CD4-positive, CD25-positive, alpha-beta regulatory T cell (primary cell): ENCODE measurements around the gene ZNF786. TPM values are rescaled to one million over a fixed set of nuclear protein-coding genes. Genes with fewer than 3 reads are reported as not detected.
A peak's percentile ranks its signal among the peaks of the same experiment; 100 is the strongest.
"Not testable (repeated sequence)": the region's sequence is repeated elsewhere in the genome, so short reads cannot be mapped to it uniquely, and the experiment has no call there.

ENCODE experiments used
- ATAC-seq, 2 donors: fragments of 150-1000 bp; cut with Tn5 transposase; one replicate each; pipeline ENCODE4 v1.10.0; 2021; ENCODE audit warnings: low read depth in 2 of 2, moderate number of reproducible peaks in 2 of 2, moderate library complexity in 1 of 2
- DNase-seq, 3 donors: peaks; one replicate each; pipeline versions ENCODE4 v3.0.0 to v3.0.0-alpha.2; 2012 to 2022; ENCODE audit warnings: mixed read lengths in 1 of 3
- H3K27ac ChIP-seq: one replicate; pipeline ENCODE4 v1.7.0; 2013; ENCODE audit warnings: mild to moderate bottlenecking, low read length; ENCODE audit not compliant: insufficient read depth, poor library complexity, severe bottlenecking
- H3K27me3 ChIP-seq: one replicate; pipeline ENCODE4 v1.7.0; 2013; ENCODE audit warnings: low read length; ENCODE audit not compliant: control insufficient read depth, insufficient read depth
- H3K36me3 ChIP-seq: one replicate; pipeline ENCODE4 v1.7.0; 2013; ENCODE audit warnings: mild to moderate bottlenecking, low read length, moderate library complexity; ENCODE audit not compliant: control insufficient read depth, insufficient read depth
- H3K4me1 ChIP-seq: 2 replicates; pipeline ENCODE4 v1.7.0; 2013; ENCODE audit warnings: mild to moderate bottlenecking, low read length; ENCODE audit not compliant: insufficient read depth, control insufficient read depth, poor library complexity, severe bottlenecking
- H3K4me3 ChIP-seq: one replicate; pipeline ENCODE4 v1.7.0; 2013; ENCODE audit warnings: low read depth, mild to moderate bottlenecking, low read length, moderate library complexity
- H3K9me3 ChIP-seq, 2 experiments: 1 replicate in 1 of 2; 2 replicates in 1 of 2; pipeline ENCODE4 v1.7.0; 2013; ENCODE audit warnings: low read length in 2 of 2, mild to moderate bottlenecking in 1 of 2, moderate library complexity in 1 of 2; ENCODE audit not compliant: control insufficient read depth in 2 of 2
- H3K27ac Mint-ChIP-seq, 3 donors: one replicate each; pipeline ENCODE4 v1.8.0; 2020 to 2022; ENCODE audit warnings: mild to moderate bottlenecking in 3 of 3, mixed read lengths in 3 of 3, moderate library complexity in 2 of 3
- H3K27me3 Mint-ChIP-seq: one replicate; pipeline ENCODE4 v1.8.0; 2022; ENCODE audit warnings: mild to moderate bottlenecking, mixed read lengths
- H3K36me3 Mint-ChIP-seq: one replicate; pipeline ENCODE4 v1.8.0; 2020; ENCODE audit warnings: mixed read lengths
- H3K4me1 Mint-ChIP-seq, 4 donors: one replicate each; pipeline ENCODE4 v1.8.0; 2020 to 2022; ENCODE audit warnings: mixed read lengths in 4 of 4, mild to moderate bottlenecking in 1 of 4
- H3K4me3 Mint-ChIP-seq, 4 donors: one replicate each; pipeline ENCODE4 v1.8.0; 2020 to 2022; ENCODE audit warnings: mild to moderate bottlenecking in 4 of 4, mixed read lengths in 4 of 4, moderate library complexity in 3 of 4
- H3K9me3 Mint-ChIP-seq, 7 donors: one replicate each; pipeline ENCODE4 v1.8.0; 2020 to 2022; ENCODE audit warnings: mixed read lengths in 7 of 7, mild to moderate bottlenecking in 3 of 7, moderate library complexity in 2 of 7
- polyA plus RNA-seq, 4 donors: library from polyadenylated mRNA; unstranded; fragments of 300-500 nt; fragmentation: Illumina TruSeq; gene quantifications; one replicate each; pipeline ENCODE4 v1.2.3, GENCODE V29; 2021
- total RNA-seq: library from RNA; stranded (reverse); gene quantifications from one replicate; pipeline ENCODE4 v1.2.3, GENCODE V29; 2022

Gene ZNF786
- total and polyA plus RNA-seq, 5 donors from 2014 or later: 1.5 to 9.9 (median 6.3) TPM

DNA sequence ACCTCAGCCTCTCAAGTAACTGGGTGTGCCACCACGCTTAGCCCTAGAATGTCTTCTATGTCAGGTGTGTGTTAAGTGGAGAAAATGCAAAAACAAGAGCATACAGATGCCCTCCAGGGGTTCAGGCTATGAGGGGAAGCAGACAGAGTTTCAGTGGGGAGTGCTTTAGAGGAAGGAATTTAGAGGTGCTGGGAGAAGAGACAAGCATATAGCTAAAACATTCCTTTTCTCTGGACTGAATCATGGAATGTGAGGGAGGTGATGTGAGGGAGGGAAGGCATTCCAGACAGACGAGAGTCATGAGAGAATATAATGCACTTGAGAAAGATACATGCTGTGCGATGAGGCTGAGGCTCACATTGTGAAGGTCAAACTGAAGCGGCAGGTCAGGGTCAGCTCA, 6.6 kb upstream of the ZNF786 start:
- no peaks in the 10 kb centered on the region for H3K36me3 Mint-ChIP-seq
- no peaks in the 10 kb centered on the region for H3K4me1 ChIP-seq
- H3K27ac ChIP-seq: no peak overlapping the region
- no peaks in the 10 kb centered on the region for H3K27me3 Mint-ChIP-seq
- H3K27ac Mint-ChIP-seq: peak overlapping the region in 1 of 3 donors; percentile 62
- no peaks in the 10 kb centered on the region for H3K27me3 ChIP-seq
- H3K4me3 ChIP-seq: no peak overlapping the region
- no peak for DNase-seq
- no peaks in the 10 kb centered on the region for H3K9me3 ChIP-seq
- H3K4me1 Mint-ChIP-seq: no peaks in the 10 kb centered on the region
- no peak for ATAC-seq
- H3K36me3 ChIP-seq: no peaks in the 10 kb centered on the region
- peak overlapping the region in 1 of 4 donors; percentile 2 for H3K4me3 Mint-ChIP-seq
- no peaks in the 10 kb centered on the region for H3K9me3 Mint-ChIP-seq

DNA sequence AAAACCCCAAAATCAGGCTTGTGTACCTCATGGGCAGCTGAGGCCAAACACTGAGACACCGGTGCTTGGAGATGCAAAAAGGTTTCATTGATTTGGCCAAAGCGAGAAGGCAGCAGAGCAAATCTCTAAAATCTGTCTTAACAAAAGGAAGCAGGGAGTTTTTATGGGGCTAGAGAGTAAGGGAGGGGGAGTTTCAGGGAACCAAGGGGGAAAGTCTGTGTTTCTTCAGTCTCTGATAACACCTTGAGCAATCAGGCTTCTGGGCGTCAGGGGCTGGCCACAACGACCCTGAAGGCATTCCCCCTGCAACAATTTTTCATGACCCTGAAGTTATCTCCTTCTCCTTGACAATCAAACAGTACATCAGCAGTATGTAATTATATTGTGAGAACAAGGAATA, 2.7 kb upstream of the ZNF786 start:
- H3K4me3 ChIP-seq: no peak overlapping the region
- Mint-ChIP-seq H3K9me3 (no peaks in the 10 kb centered on the region), H3K36me3 (no peaks in the 10 kb centered on the region), H3K4me1 (peaks cover 0 to 25% (median 14%) of the 10 kb centered on the region in 4 donors), H3K4me3 (peak overlapping the region in 1 of 4 donors; percentile 89), H3K27ac (no peak overlapping the region), H3K27me3 (no peaks in the 10 kb centered on the region)
- H3K4me1 ChIP-seq: peaks cover 9% of the 10 kb centered on the region
- DNase-seq (no peak), ATAC-seq (no peak)
- no peaks in the 10 kb centered on the region for H3K36me3 ChIP-seq
- H3K27me3 ChIP-seq: no peaks in the 10 kb centered on the region
- H3K27ac ChIP-seq: no peak overlapping the region
- no peaks in the 10 kb centered on the region for H3K9me3 ChIP-seq

DNA sequence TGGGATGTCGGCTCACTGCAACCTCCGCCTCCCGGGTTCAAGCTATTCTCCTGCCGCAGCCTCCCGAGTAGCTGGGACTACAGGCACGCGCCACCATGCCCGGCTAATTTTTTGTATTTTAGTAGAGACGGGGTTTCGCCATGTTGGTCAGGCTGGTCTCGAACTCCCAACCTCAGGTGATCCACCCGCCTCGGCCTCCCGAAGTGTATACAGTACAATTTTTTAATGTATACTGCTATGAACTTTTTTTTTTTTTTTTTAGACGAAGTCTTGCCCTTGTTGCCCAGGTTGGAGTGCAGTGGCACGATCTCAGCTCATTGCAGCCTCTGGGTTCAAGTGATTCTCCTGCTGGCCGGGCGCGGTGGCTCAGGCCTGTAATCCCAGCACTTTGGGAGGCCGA, 1.7 kb upstream of the ZNF786 start:
- not testable (repeated sequence) for H3K27ac ChIP-seq, H3K9me3 ChIP-seq, H3K36me3 Mint-ChIP-seq, H3K27me3 ChIP-seq, DNase-seq, H3K4me1 ChIP-seq, ATAC-seq, H3K9me3 Mint-ChIP-seq, H3K36me3 ChIP-seq, H3K4me3 ChIP-seq, H3K27me3 Mint-ChIP-seq
- H3K27ac Mint-ChIP-seq: peak overlapping the region in 1 of 3 donors; percentile 90
- peaks cover 3 to 32% (median 19%) of the 10 kb centered on the region in 4 donors for H3K4me1 Mint-ChIP-seq
- H3K4me3 Mint-ChIP-seq: peak overlapping the region; percentile 52 to 89 (median 72)

- Mint-ChIP-seq H3K9me3 (peaks cover 0 to 6% (median 0%) of the 10 kb centered on the region in 7 donors), H3K4me1 (peaks cover 13 to 50% (median 26%) of the 10 kb centered on the region in 4 donors), H3K27ac (no peak overlapping the region), H3K4me3 (peak overlapping the region; percentile 31 to 81 (median 56)), H3K27me3 (no peaks in the 10 kb centered on the region), H3K36me3 (peaks cover 24% of the 10 kb centered on the region)
- DNase-seq: no peak
- Histone ChIP-seq H3K4me1 (peaks cover 9% of the 10 kb centered on the region), H3K27ac (no peak overlapping the region), H3K27me3 (no peaks in the 10 kb centered on the region), H3K36me3 (peaks cover 3% of the 10 kb centered on the region), H3K9me3 (no peaks in the 10 kb centered on the region), H3K4me3 (no peak overlapping the region)
- no peak for ATAC-seq
Measured at GRCh38 chr7:149087376-149087775, 3.1 kb downstream of the ZNF786 start.

DNA sequence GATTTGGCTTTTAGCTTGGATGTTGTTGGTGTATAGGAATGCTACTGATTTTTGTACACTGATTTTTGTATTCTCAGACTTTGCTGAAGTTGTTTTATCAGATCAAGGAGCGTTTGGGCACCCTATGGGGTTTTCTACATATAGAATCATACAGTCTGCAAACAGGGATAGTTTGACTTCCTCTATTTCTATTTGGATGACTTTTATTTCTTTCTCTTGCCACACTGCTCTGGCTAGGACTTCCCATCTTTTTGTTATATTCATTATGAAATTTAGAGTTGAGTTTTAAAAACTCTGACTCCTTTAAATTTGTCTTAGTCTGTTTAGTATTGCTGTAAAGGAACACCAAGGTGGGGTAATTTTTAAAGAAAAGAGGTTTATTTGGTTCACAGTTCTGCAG, 4.7 kb downstream of the ZNF786 start:
- peaks cover 3% of the 10 kb centered on the region for H3K36me3 ChIP-seq
- H3K9me3 ChIP-seq: no peaks in the 10 kb centered on the region
- DNase-seq (no peak), ATAC-seq (no peak)
- Mint-ChIP-seq H3K9me3 (peaks cover 0 to 6% (median 0%) of the 10 kb centered on the region in 7 donors), H3K36me3 (peaks cover 25% of the 10 kb centered on the region), H3K4me1 (peaks cover 13 to 52% (median 27%) of the 10 kb centered on the region in 4 donors), H3K4me3 (peak overlapping the region in 2 of 4 donors; percentile 28 to 36), H3K27ac (peak overlapping the region in 2 of 3 donors; percentile 44 to 50), H3K27me3 (no peaks in the 10 kb centered on the region)
- no peak overlapping the region for H3K27ac ChIP-seq
- no peaks in the 10 kb centered on the region for H3K27me3 ChIP-seq
- H3K4me3 ChIP-seq: no peak overlapping the region
- peaks cover 9% of the 10 kb centered on the region for H3K4me1 ChIP-seq

GRCh38 chr7:149084407-149084806, 6.1 kb downstream of the ZNF786 start:
- Histone ChIP-seq H3K27me3 (no peaks in the 10 kb centered on the region), H3K4me1 (peaks cover 3% of the 10 kb centered on the region), H3K9me3 (no peaks in the 10 kb centered on the region), H3K4me3 (no peak overlapping the region), H3K27ac (no peak overlapping the region), H3K36me3 (peaks cover 3% of the 10 kb centered on the region)
- peaks cover 0 to 6% (median 1%) of the 10 kb centered on the region in 7 donors for H3K9me3 Mint-ChIP-seq
- no peak overlapping the region for H3K4me3 Mint-ChIP-seq
- ATAC-seq: no peak
- H3K27ac Mint-ChIP-seq: no peak overlapping the region
- H3K36me3 Mint-ChIP-seq: peaks cover 32% of the 10 kb centered on the region
- peaks cover 13 to 49% (median 26%) of the 10 kb centered on the region in 4 donors for H3K4me1 Mint-ChIP-seq
- no peaks in the 10 kb centered on the region for H3K27me3 Mint-ChIP-seq
- DNase-seq: no peak

DNA sequence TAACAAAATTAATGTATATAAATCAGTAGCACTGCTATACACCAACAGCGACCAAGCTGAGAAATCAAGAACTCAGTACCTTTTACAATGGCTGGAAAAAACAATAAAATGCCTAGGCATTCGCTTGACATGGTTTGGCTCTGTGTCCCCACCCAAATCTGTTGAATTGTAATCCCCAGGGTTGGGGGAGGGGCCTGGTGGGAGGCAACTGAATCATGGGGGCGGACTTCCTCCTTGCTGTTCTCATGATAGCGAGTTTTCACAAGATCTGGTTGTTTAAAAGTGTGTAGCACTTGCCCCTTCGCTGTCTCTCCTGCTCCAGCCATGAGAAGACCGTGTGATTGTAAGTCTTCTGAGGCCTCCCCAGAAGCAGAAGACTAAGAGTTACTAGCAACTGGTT, 8.6 kb downstream of the ZNF786 start:
- no peaks in the 10 kb centered on the region for H3K9me3 ChIP-seq
- no peak overlapping the region for H3K27ac ChIP-seq
- H3K4me3 ChIP-seq: no peak overlapping the region
- H3K36me3 Mint-ChIP-seq: peaks cover 34% of the 10 kb centered on the region
- no peaks in the 10 kb centered on the region for H3K27me3 Mint-ChIP-seq
- H3K4me3 Mint-ChIP-seq: no peak overlapping the region
- no peak overlapping the region for H3K27ac Mint-ChIP-seq
- peaks cover 6% of the 10 kb centered on the region for H3K36me3 ChIP-seq
- ATAC-seq: no peak
- H3K4me1 ChIP-seq: no peaks in the 10 kb centered on the region
- DNase-seq: no peak
- peaks cover 8 to 34% (median 19%) of the 10 kb centered on the region in 4 donors for H3K4me1 Mint-ChIP-seq
- H3K9me3 Mint-ChIP-seq: peaks cover 0 to 6% (median 0%) of the 10 kb centered on the region in 7 donors
- H3K27me3 ChIP-seq: no peaks in the 10 kb centered on the region

DNA sequence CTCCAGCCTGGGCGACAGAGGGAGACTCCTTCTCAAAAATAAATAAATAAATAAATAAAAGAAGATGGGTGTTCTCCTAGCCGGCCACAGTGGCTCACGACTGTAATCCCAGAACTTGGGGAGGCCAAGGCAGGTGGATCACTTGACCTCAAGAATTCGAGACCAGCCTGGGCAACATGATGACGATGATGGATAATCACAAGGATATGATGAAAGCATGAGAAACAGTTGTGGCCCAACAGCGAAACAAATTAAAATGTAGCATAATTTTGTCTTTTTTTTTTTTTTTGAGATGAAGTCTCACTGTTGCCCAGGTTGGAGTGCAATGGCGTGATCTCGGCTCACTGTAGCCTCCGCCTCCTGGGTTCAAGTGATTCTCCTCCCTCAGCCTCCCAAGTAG, 12.9 kb downstream of the ZNF786 start:
- Mint-ChIP-seq H3K36me3 (peaks cover 25% of the 10 kb centered on the region), H3K27ac (no peak overlapping the region), H3K27me3 (no peaks in the 10 kb centered on the region), H3K4me3 (no peak overlapping the region), H3K4me1 (peaks cover 3 to 22% (median 17%) of the 10 kb centered on the region in 4 donors), H3K9me3 (peaks cover 0 to 1% (median 0%) of the 10 kb centered on the region in 7 donors)
- DNase-seq (no peak), ATAC-seq (no peak)
- Histone ChIP-seq H3K27me3 (no peaks in the 10 kb centered on the region), H3K4me1 (no peaks in the 10 kb centered on the region), H3K36me3 (peaks cover 14% of the 10 kb centered on the region), H3K9me3 (no peaks in the 10 kb centered on the region), H3K27ac (no peak overlapping the region), H3K4me3 (no peak overlapping the region)
